ENCODE data around the gene DUT.

DUT gene

GRCh38 chr15:48330855-48331795 lies at the start of gene DUT:
DUT (plus strand) TSS chr15:48331429; CDS start chr15:48331516, 87 bp downstream.
- TF ChIP-seq CTCF (IDR thresholded peaks at IDR 0.05), result no peak
- Histone ChIP-seq H3K4me3 (ENCODE audit: low read depth in 1 of 2, low read length in 1 of 2) (peak within 1 kb of the TSS; percentile 74 to 90), H3K27ac (peak within 1 kb of the TSS; percentile 92), H3K4me1 (ENCODE audit: control insufficient read depth in 1 of 2, insufficient read depth in 1 of 2, low read depth in 1 of 2, low read length in 1 of 2) (peaks cover 38 to 66% of the 10 kb centered on the region in 2 experiments), H3K27me3 (no peaks in the 10 kb centered on the region), H3K36me3 (no peaks in the 10 kb centered on the region), H3K9me3 (no peaks in the 10 kb centered on the region)

GRCh38 chr15:48281674-48282073 lies 49.6 kb upstream of the DUT start:
- H3K9me3 ChIP-seq, result no peaks in the 10 kb centered on the region
- H3K4me3 ChIP-seq (ENCODE audit: low read depth in 1 of 2, low read length in 1 of 2), result no peak overlapping the region
- no peak for TF ChIP-seq CTCF (IDR thresholded peaks at IDR 0.05)
- no peak overlapping the region for H3K27ac ChIP-seq
- H3K36me3 ChIP-seq, result no peaks in the 10 kb centered on the region
- H3K27me3 ChIP-seq, result peaks cover 40% of the 10 kb centered on the region
- H3K4me1 ChIP-seq (ENCODE audit: control insufficient read depth in 1 of 2, insufficient read depth in 1 of 2, low read depth in 1 of 2, low read length in 1 of 2), result peaks cover 0 to 3% of the 10 kb centered on the region in 2 experiments

DNA sequence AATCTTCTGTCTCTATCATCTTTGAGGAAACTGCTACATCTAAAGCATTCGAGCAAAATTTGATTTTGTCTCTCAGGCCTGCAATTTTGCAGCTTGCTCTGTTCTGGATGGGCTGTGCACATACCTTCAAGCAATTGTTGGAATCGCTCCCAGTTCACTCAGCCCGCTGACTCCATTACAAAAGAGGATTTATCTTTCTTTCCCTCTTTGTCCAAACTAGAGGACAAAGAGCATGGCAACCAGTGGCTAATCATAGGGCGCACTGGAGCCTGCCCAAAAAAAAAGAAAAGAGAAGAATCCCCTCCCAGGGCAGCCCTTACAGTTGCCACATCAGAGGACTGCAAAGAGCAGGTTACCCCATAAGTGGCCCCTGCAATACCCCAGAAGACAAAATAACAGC lies 49.0 kb upstream of the DUT start:
- Histone ChIP-seq H3K27ac (no peak overlapping the region), H3K4me1 (ENCODE audit: control insufficient read depth in 1 of 2, insufficient read depth in 1 of 2, low read depth in 1 of 2, low read length in 1 of 2) (peaks cover 0 to 3% of the 10 kb centered on the region in 2 experiments), H3K4me3 (ENCODE audit: low read depth in 1 of 2, low read length in 1 of 2) (no peak overlapping the region), H3K9me3 (no peaks in the 10 kb centered on the region), H3K27me3 (peaks cover 40% of the 10 kb centered on the region), H3K36me3 (no peaks in the 10 kb centered on the region)
- no peak for TF ChIP-seq CTCF (IDR thresholded peaks at IDR 0.05)

- peaks cover 33% of the 10 kb centered on the region for H3K27me3 ChIP-seq
- TF ChIP-seq CTCF (IDR thresholded peaks at IDR 0.05), result no peak
These were observed 47.7 kb upstream of the DUT start for GRCh38 chr15:48283396-48284145.

GRCh38 chr15:48285329-48286214 lies 45.7 kb upstream of the DUT start:
- Histone ChIP-seq H3K36me3 (peaks cover 4% of the 10 kb centered on the region), H3K4me3 (ENCODE audit: low read depth in 1 of 2, low read length in 1 of 2) (no peak overlapping the region), H3K9me3 (no peaks in the 10 kb centered on the region), H3K4me1 (ENCODE audit: control insufficient read depth in 1 of 2, insufficient read depth in 1 of 2, low read depth in 1 of 2, low read length in 1 of 2) (peaks cover 0 to 7% of the 10 kb centered on the region in 2 experiments), H3K27me3 (peaks cover 16% of the 10 kb centered on the region), H3K27ac (no peak overlapping the region)
- peak; percentile 52 for TF ChIP-seq CTCF (IDR thresholded peaks at IDR 0.05)

More at GRCh38 chr15:48283396-48284145, 47.7 kb upstream of the DUT start:
- Histone ChIP-seq H3K36me3 (no peaks in the 10 kb centered on the region), H3K4me3 (ENCODE audit: low read depth in 1 of 2, low read length in 1 of 2) (no peak overlapping the region), H3K9me3 (no peaks in the 10 kb centered on the region), H3K4me1 (ENCODE audit: control insufficient read depth in 1 of 2, insufficient read depth in 1 of 2, low read depth in 1 of 2, low read length in 1 of 2) (peaks cover 0 to 3% of the 10 kb centered on the region in 2 experiments), H3K27ac (no peak overlapping the region)

Data from neutrophil (primary cell).